Suprapubic skin (tissue), 3 donors: Measurements from ENCODE around the gene PSAP.

Source experiments
- EP300 ChIP-seq: sonication (generic); formaldehyde crosslinking; IDR thresholded peaks from one replicate; pipeline ENCODE4 v1.6.1; 2017; ENCODE audit warnings: antibody characterized with exemption
- POLR2A ChIP-seq, 2 donors: fragments of 450-650 bp; IDR thresholded peaks; one replicate each; pipeline ENCODE4 v1.6.1; 2017; ENCODE audit warnings: antibody characterized with exemption in 2 of 2, mild to moderate bottlenecking in 2 of 2, moderate library complexity in 2 of 2
- TF ChIP-seq, protein P1 (sequence below), 2 donors: fragments of 200-600 bp in 1 of 2; fragments of 450-650 bp in 1 of 2; sonication (generic) in 1 of 2; IDR thresholded peaks; one replicate each; pipeline ENCODE4 v1.5.1; 2016 to 2019; ENCODE audit warnings: antibody characterized with exemption in 2 of 2, mild to moderate bottlenecking in 1 of 2, moderate library complexity in 1 of 2

- TF ChIP-seq POLR2A (IDR thresholded peaks at IDR 0.05) (no peak), EP300 (no peak)
- TF ChIP-seq, protein P1, sequence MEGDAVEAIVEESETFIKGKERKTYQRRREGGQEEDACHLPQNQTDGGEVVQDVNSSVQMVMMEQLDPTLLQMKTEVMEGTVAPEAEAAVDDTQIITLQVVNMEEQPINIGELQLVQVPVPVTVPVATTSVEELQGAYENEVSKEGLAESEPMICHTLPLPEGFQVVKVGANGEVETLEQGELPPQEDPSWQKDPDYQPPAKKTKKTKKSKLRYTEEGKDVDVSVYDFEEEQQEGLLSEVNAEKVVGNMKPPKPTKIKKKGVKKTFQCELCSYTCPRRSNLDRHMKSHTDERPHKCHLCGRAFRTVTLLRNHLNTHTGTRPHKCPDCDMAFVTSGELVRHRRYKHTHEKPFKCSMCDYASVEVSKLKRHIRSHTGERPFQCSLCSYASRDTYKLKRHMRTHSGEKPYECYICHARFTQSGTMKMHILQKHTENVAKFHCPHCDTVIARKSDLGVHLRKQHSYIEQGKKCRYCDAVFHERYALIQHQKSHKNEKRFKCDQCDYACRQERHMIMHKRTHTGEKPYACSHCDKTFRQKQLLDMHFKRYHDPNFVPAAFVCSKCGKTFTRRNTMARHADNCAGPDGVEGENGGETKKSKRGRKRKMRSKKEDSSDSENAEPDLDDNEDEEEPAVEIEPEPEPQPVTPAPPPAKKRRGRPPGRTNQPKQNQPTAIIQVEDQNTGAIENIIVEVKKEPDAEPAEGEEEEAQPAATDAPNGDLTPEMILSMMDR (IDR thresholded peaks at IDR 0.05): no peak
Observed at GRCh38 chr10:71846816-71847215, 4.2 kb downstream of the PSAP start.
